ENCODE measurements around the gene ABI3.
A peak's percentile ranks its signal among the peaks of the same experiment; 100 is the strongest.
"Not testable (repeated sequence)": the region's sequence is repeated elsewhere in the genome, so short reads cannot be mapped to it uniquely, and the experiment has no call there.

The ABI3 gene, protein sequence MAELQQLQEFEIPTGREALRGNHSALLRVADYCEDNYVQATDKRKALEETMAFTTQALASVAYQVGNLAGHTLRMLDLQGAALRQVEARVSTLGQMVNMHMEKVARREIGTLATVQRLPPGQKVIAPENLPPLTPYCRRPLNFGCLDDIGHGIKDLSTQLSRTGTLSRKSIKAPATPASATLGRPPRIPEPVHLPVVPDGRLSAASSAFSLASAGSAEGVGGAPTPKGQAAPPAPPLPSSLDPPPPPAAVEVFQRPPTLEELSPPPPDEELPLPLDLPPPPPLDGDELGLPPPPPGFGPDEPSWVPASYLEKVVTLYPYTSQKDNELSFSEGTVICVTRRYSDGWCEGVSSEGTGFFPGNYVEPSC
- 8.4 to 49.9 (median 21.7) reads per million in 9 experiments for total RNA-seq

GRCh38 chr17:49210158-49211029 lies at the start of gene ABI3, which contains the start of gene GNGT2:
Gene ABI3 (plus strand): TSS chr17:49210707. CDS start chr17:49210725, 18 bp downstream.
Gene GNGT2 (minus strand): TSS chr17:49210574. CDS start chr17:49207422, 3,152 bp downstream.
- Mint-ChIP-seq H3K4me1 (ENCODE audit: low read depth in 2 of 2) (peaks cover 66 to 72% of the 10 kb centered on the region in 2 donors), H3K4me3 (peak within 1 kb of the TSS; percentile 97 to 99), H3K27ac (peak within 1 kb of the TSS; percentile 63 to 97), H3K27me3 (no peaks in the 10 kb centered on the region), H3K9me3 (no peaks in the 10 kb centered on the region), H3K36me3 (ENCODE audit: insufficient read depth) (peaks cover 33% of the 10 kb centered on the region)
- peak; percentile 72 for ATAC-seq (replicated peaks)
- peak; percentile 46 to 52 (median 51) for DNase-seq

GRCh38 chr17:49162866-49163265 lies 47.6 kb upstream of the ABI3 start:
- Mint-ChIP-seq H3K36me3 (ENCODE audit: insufficient read depth) (no peaks in the 10 kb centered on the region), H3K4me3 (no peak overlapping the region), H3K4me1 (ENCODE audit: low read depth in 2 of 2) (no peaks in the 10 kb centered on the region), H3K27me3 (peaks cover 56 to 64% of the 10 kb centered on the region in 2 donors), H3K27ac (no peak overlapping the region), H3K9me3 (no peaks in the 10 kb centered on the region)
- no peak for ATAC-seq (replicated peaks)
- no peak for DNase-seq

DNA sequence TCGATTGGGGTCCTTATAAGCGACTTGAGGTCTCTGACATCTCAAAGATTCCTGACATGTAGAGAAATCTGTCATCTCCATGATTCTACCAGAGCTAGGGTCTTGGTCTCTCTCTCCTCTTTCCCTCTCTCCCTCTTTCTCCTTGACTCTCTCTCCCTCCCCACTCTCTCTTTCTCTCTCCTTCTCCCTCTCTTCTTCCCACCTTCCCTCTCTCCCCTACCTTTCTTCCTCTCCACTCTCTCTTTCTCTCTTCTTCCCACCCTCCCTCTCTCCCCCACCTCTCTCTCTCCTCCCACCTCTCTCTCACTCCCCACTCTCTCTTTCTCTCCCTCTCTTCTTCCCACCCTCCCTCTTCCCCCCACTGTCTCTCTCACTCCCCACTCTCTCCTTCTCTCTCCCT lies 45.4 kb upstream of the ABI3 start:
- Mint-ChIP-seq H3K27ac (no peak overlapping the region), H3K27me3 (peaks cover 56 to 64% of the 10 kb centered on the region in 2 donors), H3K4me3 (no peak overlapping the region), H3K4me1 (ENCODE audit: low read depth in 2 of 2) (no peaks in the 10 kb centered on the region), H3K9me3 (no peaks in the 10 kb centered on the region), H3K36me3 (ENCODE audit: insufficient read depth) (no peaks in the 10 kb centered on the region)
- no peak for DNase-seq
- no peak for ATAC-seq (replicated peaks)

- ATAC-seq (replicated peaks) (no peak), DNase-seq (no peak)
- H3K27ac Mint-ChIP-seq: no peak overlapping the region
- no peaks in the 10 kb centered on the region for H3K36me3 Mint-ChIP-seq (ENCODE audit: insufficient read depth)
- no peak overlapping the region for H3K4me3 Mint-ChIP-seq
- H3K9me3 Mint-ChIP-seq: no peaks in the 10 kb centered on the region
- H3K4me1 Mint-ChIP-seq (ENCODE audit: low read depth in 2 of 2): no peaks in the 10 kb centered on the region
- H3K27me3 Mint-ChIP-seq: peaks cover 77 to 87% of the 10 kb centered on the region in 2 donors
These were observed 41.8 kb upstream of the ABI3 start for GRCh38 chr17:49168706-49169105.

DNA sequence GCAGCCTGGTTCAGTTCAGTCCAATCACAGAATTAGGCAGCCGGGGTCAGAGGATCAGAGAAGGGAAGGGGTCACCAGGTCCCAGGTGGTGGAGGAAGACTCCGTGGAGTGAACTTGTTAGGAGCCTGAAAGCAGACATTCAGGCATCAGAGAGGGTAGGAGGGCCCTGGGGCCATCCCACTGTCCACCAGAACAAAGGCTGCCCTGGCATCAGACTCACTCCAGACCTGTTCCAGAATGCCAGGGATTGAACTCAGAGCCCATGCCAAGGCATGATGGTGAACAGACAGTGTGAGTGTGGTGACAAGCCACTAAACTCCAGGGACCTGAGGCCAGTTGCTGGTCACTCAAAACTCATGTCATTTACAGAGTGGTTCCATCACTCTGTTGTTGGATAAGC lies 40.3 kb upstream of the ABI3 start:
- H3K4me3 Mint-ChIP-seq: no peak overlapping the region
- no peak overlapping the region for H3K27ac Mint-ChIP-seq
- ATAC-seq (replicated peaks) (no peak), DNase-seq (no peak)
- H3K9me3 Mint-ChIP-seq: peaks cover 0 to 5% of the 10 kb centered on the region in 2 donors
- H3K36me3 Mint-ChIP-seq (ENCODE audit: insufficient read depth): no peaks in the 10 kb centered on the region
- H3K27me3 Mint-ChIP-seq: peaks cover 81 to 97% of the 10 kb centered on the region in 2 donors
- H3K4me1 Mint-ChIP-seq (ENCODE audit: low read depth in 2 of 2): no peaks in the 10 kb centered on the region

DNA sequence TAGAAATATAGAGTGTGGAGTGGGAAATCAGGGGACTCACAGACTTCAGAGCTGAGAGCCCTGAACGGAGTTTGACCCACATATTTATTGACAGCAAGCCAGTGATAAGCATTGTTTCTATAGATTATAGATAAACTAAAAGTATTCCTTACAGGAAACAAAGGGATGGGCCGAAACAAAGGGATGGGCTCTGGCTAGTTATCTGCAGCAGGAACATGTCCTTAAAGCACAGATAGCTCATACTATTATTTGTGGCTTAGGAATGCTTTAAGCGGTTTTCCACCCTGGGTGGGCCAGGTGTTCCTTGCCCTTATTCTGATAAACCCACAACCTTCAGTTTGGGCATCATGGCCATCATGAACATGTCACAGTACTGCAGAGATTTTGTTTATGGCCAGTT lies 39.8 kb upstream of the ABI3 start:
- H3K9me3 Mint-ChIP-seq; H3K27ac Mint-ChIP-seq; H3K36me3 Mint-ChIP-seq (ENCODE audit: insufficient read depth); ATAC-seq (replicated peaks); H3K4me1 Mint-ChIP-seq (ENCODE audit: low read depth in 2 of 2); H3K4me3 Mint-ChIP-seq; DNase-seq: not testable (repeated sequence)
- H3K27me3 Mint-ChIP-seq: peaks cover 80 to 97% of the 10 kb centered on the region in 2 donors

- peaks cover 31 to 50% of the 10 kb centered on the region in 2 donors for H3K27me3 Mint-ChIP-seq
- not testable (repeated sequence) for DNase-seq; H3K4me3 Mint-ChIP-seq; ATAC-seq (replicated peaks); H3K27ac Mint-ChIP-seq; H3K4me1 Mint-ChIP-seq (ENCODE audit: low read depth in 2 of 2); H3K36me3 Mint-ChIP-seq (ENCODE audit: insufficient read depth)
- peaks cover 0 to 15% of the 10 kb centered on the region in 2 donors for H3K9me3 Mint-ChIP-seq
These were observed 34.5 kb upstream of the ABI3 start for GRCh38 chr17:49175978-49176377.

GRCh38 chr17:49180303-49180702 lies 30.2 kb upstream of the ABI3 start:
- peak; percentile 55 for ATAC-seq (replicated peaks)
- H3K4me3 Mint-ChIP-seq: no peak overlapping the region
- peaks cover 1 to 9% of the 10 kb centered on the region in 2 donors for H3K9me3 Mint-ChIP-seq
- peaks cover 2% of the 10 kb centered on the region for H3K36me3 Mint-ChIP-seq (ENCODE audit: insufficient read depth)
- H3K27me3 Mint-ChIP-seq: peaks cover 2 to 10% of the 10 kb centered on the region in 2 donors
- no peak overlapping the region for H3K27ac Mint-ChIP-seq
- peak; percentile 57 to 66 (median 62) for DNase-seq
- H3K4me1 Mint-ChIP-seq (ENCODE audit: low read depth in 2 of 2): peaks cover 3 to 5% of the 10 kb centered on the region in 2 donors

- Mint-ChIP-seq H3K27me3 (peaks cover 0 to 2% of the 10 kb centered on the region in 2 donors), H3K4me1 (ENCODE audit: low read depth in 2 of 2) (peaks cover 3 to 5% of the 10 kb centered on the region in 2 donors), H3K36me3 (ENCODE audit: insufficient read depth) (peaks cover 2% of the 10 kb centered on the region), H3K27ac (no peak overlapping the region), H3K9me3 (peaks cover under 1 to 2% of the 10 kb centered on the region in 2 donors), H3K4me3 (no peak overlapping the region)
- no peak for DNase-seq
- no peak for ATAC-seq (replicated peaks)
These were observed 29.4 kb upstream of the ABI3 start for GRCh38 chr17:49180998-49181635.

DNA sequence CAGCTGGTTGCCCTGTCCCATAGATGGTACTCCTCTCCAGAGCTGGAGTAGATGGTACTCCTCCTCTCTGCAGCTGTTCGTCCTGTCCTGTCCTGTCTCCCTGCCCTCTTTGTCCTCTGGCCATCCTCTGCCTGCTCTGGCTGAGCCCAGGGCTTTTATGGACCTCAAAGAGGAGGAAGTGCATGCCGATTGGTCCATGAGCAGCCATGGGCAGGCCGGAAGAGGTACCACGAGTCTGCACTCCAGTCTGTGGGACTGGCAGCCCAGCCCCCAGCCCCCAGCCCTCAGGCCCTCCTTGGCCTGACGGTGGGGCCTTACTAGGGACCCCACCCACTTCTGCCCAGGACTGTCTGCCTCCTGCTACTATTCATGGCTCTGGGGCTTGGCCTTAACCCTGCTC lies 27.2 kb upstream of the ABI3 start:
- Mint-ChIP-seq H3K9me3 (peaks cover 0 to 2% of the 10 kb centered on the region in 2 donors), H3K4me3 (no peak overlapping the region), H3K27me3 (no peaks in the 10 kb centered on the region), H3K4me1 (ENCODE audit: low read depth in 2 of 2) (peaks cover 3 to 5% of the 10 kb centered on the region in 2 donors), H3K27ac (no peak overlapping the region), H3K36me3 (ENCODE audit: insufficient read depth) (peaks cover 2% of the 10 kb centered on the region)
- no peak for DNase-seq
- ATAC-seq (replicated peaks): no peak

GRCh38 chr17:49183801-49184200 lies 26.7 kb upstream of the ABI3 start:
- H3K36me3 Mint-ChIP-seq (ENCODE audit: insufficient read depth): peaks cover 2% of the 10 kb centered on the region
- ATAC-seq (replicated peaks) (no peak), DNase-seq (no peak)
- peaks cover 0 to 2% of the 10 kb centered on the region in 2 donors for H3K9me3 Mint-ChIP-seq
- H3K27ac Mint-ChIP-seq: no peak overlapping the region
- no peak overlapping the region for H3K4me3 Mint-ChIP-seq
- H3K27me3 Mint-ChIP-seq: no peaks in the 10 kb centered on the region
- peaks cover 3 to 5% of the 10 kb centered on the region in 2 donors for H3K4me1 Mint-ChIP-seq (ENCODE audit: low read depth in 2 of 2)

DNA sequence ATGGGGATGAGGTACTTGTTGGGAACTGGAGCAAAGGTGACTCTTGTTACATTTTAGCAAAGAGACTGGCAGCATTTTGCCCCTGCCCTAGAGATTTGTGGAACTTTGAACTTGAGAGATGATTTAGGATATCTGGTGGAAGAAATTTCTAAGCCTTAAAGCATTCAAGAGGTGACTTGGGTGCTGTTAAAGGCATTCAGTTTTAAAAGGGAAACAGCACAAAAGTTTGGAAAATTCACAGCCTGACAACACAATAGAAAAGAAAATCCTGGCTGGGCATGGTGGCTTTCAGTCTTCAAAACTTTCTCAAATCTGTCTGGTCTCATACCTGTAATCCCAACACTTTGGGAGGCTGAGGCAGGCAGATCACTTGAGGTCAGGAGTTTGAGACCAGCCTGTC lies 26.0 kb upstream of the ABI3 start:
- H3K4me3 Mint-ChIP-seq; H3K9me3 Mint-ChIP-seq; H3K4me1 Mint-ChIP-seq (ENCODE audit: low read depth in 2 of 2); ATAC-seq (replicated peaks); DNase-seq; H3K27me3 Mint-ChIP-seq; H3K36me3 Mint-ChIP-seq (ENCODE audit: insufficient read depth); H3K27ac Mint-ChIP-seq: not testable (repeated sequence)

GRCh38 chr17:49185381-49185780 lies 25.1 kb upstream of the ABI3 start:
- not testable (repeated sequence) for H3K36me3 Mint-ChIP-seq (ENCODE audit: insufficient read depth); H3K9me3 Mint-ChIP-seq; DNase-seq; H3K27me3 Mint-ChIP-seq; H3K27ac Mint-ChIP-seq; ATAC-seq (replicated peaks); H3K4me3 Mint-ChIP-seq
- H3K4me1 Mint-ChIP-seq (ENCODE audit: low read depth in 2 of 2): peaks cover 4 to 10% of the 10 kb centered on the region in 2 donors

Data from effector memory CD8-positive, alpha-beta T cell (primary cell).